Stimulated activated naive B cell treated with anti-CD40 and anti-IgM and Interleukin-4, amounts not matched to agents 10 μg/mL and 1 μg/mL and 100 μg/mL, for 72 hours (primary cell): ENCODE measurements around the gene LAMC2.

ENCODE experiments used
- ATAC-seq, 2 donors: fragments of 150-1000 bp; cut with Tn5 transposase; replicated peaks; 2 replicates each; pipeline ENCODE4 v1.10.0; 2021; ENCODE audit warnings: moderate library complexity in 1 of 2
- DNase-seq: peaks from one replicate; pipeline ENCODE4 v3.0.0; 2021
- H3K27ac Mint-ChIP-seq: one replicate; pipeline ENCODE4 v1.8.0; 2022; ENCODE audit warnings: mild to moderate bottlenecking, mixed read lengths
- H3K27me3 Mint-ChIP-seq, 2 donors: one replicate each; pipeline ENCODE4 v1.8.0; 2022; ENCODE audit warnings: mixed read lengths in 2 of 2
- H3K36me3 Mint-ChIP-seq, 2 donors: one replicate each; pipeline ENCODE4 v1.8.0; 2022; ENCODE audit warnings: mixed read lengths in 2 of 2, mild to moderate bottlenecking in 1 of 2
- H3K4me1 Mint-ChIP-seq, 2 donors: one replicate each; pipeline ENCODE4 v1.8.0; 2022; ENCODE audit warnings: mixed read lengths in 2 of 2, mild to moderate bottlenecking in 1 of 2
- H3K4me3 Mint-ChIP-seq, 2 donors: one replicate each; pipeline ENCODE4 v1.8.0; 2022; ENCODE audit warnings: mild to moderate bottlenecking in 2 of 2, mixed read lengths in 2 of 2, moderate library complexity in 1 of 2
- H3K9me3 Mint-ChIP-seq, 2 donors: one replicate each; pipeline ENCODE4 v1.8.0; 2022; ENCODE audit warnings: mixed read lengths in 2 of 2, mild to moderate bottlenecking in 1 of 2

The LAMC2 gene

GRCh38 chr1:183159960-183160359 is 26.1 kb upstream of the LAMC2 start:
- no peaks in the 10 kb centered on the region for H3K36me3 Mint-ChIP-seq
- no peak for DNase-seq

DNA sequence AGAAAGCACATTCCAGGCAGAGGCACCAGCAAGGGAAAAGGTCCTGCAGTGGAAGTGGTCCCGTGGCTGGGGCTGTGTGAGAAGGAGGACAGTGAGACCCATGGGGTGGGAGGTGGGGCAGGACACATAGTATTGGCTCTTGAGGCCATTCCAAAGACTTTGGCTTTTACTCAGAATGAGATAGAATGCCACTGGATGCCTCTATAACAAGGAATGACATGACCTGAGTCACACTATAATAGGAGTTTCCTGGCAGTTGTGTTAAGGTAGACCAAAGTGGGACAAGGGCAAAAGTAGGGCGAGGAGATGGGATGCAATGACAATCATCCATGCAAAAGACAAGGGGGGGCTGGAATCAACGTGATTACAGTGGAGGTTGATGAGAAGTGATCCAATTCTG is 24.7 kb upstream of the LAMC2 start:
- no peaks in the 10 kb centered on the region for H3K9me3 Mint-ChIP-seq
- no peaks in the 10 kb centered on the region for H3K4me1 Mint-ChIP-seq
- no peaks in the 10 kb centered on the region for H3K36me3 Mint-ChIP-seq
- no peaks in the 10 kb centered on the region for H3K27me3 Mint-ChIP-seq
- ATAC-seq (no peak), DNase-seq (no peak)
- no peak overlapping the region for H3K4me3 Mint-ChIP-seq
- no peak overlapping the region for H3K27ac Mint-ChIP-seq

More at GRCh38 chr1:183159960-183160359, 26.1 kb upstream of the LAMC2 start:
- H3K4me3 Mint-ChIP-seq, result no peak overlapping the region
- no peak overlapping the region for H3K27ac Mint-ChIP-seq
- no peaks in the 10 kb centered on the region for H3K27me3 Mint-ChIP-seq
- no peaks in the 10 kb centered on the region for H3K4me1 Mint-ChIP-seq
- H3K9me3 Mint-ChIP-seq, result no peaks in the 10 kb centered on the region
- ATAC-seq, result no peak

DNA sequence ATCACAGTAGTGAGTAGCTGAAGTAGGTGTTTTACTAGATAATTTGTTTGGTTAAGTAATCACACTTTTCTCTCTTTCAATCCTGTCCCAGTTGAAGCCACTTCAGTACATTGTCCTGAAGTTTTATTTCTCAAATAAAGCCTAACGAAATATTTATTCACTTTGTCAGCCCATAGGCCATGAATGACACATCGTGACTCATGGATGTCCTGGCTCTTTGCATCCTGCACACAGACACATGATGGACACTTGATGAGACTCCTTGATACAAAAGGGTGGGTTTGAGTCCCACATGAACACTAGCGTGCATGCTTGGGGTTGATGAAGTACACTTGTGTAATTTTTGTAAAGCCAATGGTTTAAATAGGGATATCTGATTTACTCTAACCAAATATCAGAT is 22.7 kb upstream of the LAMC2 start:
- no peaks in the 10 kb centered on the region for H3K36me3 Mint-ChIP-seq
- ATAC-seq, result no peak

DNA sequence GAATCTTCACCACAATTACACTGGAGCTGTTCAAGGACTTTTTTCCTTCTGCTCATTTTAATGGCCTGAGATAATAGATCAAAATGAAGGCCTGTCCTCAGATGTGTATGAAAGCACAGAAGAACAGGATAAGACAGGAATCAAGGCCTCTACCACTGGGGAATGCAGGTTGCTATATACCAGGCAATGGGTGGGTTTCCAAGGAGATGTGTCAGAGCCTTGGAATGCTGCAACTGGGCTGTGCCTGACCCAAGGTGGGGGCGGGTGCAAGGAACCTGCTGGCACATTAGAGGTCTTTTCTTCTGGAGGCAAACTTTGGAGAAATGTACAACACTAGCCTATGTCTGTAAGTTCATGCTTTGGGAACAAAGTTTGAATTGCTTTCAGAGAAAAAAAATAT is 21.7 kb upstream of the LAMC2 start:
- no peaks in the 10 kb centered on the region for H3K9me3 Mint-ChIP-seq
- no peak for DNase-seq

More for the DNA sequence above, 22.7 kb upstream of the LAMC2 start:
- H3K4me3 Mint-ChIP-seq, result no peak overlapping the region
- no peaks in the 10 kb centered on the region for H3K4me1 Mint-ChIP-seq
- no peak overlapping the region for H3K27ac Mint-ChIP-seq
- H3K27me3 Mint-ChIP-seq, result no peaks in the 10 kb centered on the region
- DNase-seq, result no peak
- H3K9me3 Mint-ChIP-seq, result no peaks in the 10 kb centered on the region

GRCh38 chr1:183164963-183165362 is 21.1 kb upstream of the LAMC2 start:
- no peak overlapping the region for H3K27ac Mint-ChIP-seq
- no peak overlapping the region for H3K4me3 Mint-ChIP-seq
- no peak for DNase-seq
- no peaks in the 10 kb centered on the region for H3K36me3 Mint-ChIP-seq
- ATAC-seq, result no peak
- no peaks in the 10 kb centered on the region for H3K27me3 Mint-ChIP-seq
- H3K9me3 Mint-ChIP-seq, result no peaks in the 10 kb centered on the region
- no peaks in the 10 kb centered on the region for H3K4me1 Mint-ChIP-seq

More for the DNA sequence above, 21.7 kb upstream of the LAMC2 start:
- H3K27me3 Mint-ChIP-seq, result no peaks in the 10 kb centered on the region
- no peaks in the 10 kb centered on the region for H3K36me3 Mint-ChIP-seq
- H3K4me1 Mint-ChIP-seq, result no peaks in the 10 kb centered on the region
- ATAC-seq, result no peak
- H3K4me3 Mint-ChIP-seq, result no peak overlapping the region
- H3K27ac Mint-ChIP-seq, result no peak overlapping the region

DNA sequence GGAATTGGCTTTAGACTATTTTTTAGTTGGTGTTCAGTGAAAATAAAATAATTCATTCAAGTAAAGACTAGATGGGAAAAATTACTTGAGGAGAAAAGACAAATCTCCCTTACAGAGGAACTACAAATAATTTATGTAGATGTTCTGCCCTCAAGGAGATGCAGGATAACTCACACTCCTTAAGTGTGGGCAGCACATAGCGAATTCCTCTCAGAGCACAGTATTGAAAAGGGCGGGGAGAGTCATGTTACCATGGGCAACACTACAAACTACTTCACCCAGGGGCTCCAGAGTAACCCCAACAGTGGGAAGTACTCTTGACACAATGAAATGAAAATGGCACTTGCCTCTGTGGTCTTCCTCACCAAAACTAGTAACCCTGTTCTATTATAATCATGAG is 20.6 kb upstream of the LAMC2 start:
- H3K36me3 Mint-ChIP-seq, result no peaks in the 10 kb centered on the region
- H3K4me3 Mint-ChIP-seq, result no peak overlapping the region
- H3K9me3 Mint-ChIP-seq, result no peaks in the 10 kb centered on the region
- no peaks in the 10 kb centered on the region for H3K4me1 Mint-ChIP-seq
- no peaks in the 10 kb centered on the region for H3K27me3 Mint-ChIP-seq
- ATAC-seq (no peak), DNase-seq (no peak)
- H3K27ac Mint-ChIP-seq, result no peak overlapping the region

DNA sequence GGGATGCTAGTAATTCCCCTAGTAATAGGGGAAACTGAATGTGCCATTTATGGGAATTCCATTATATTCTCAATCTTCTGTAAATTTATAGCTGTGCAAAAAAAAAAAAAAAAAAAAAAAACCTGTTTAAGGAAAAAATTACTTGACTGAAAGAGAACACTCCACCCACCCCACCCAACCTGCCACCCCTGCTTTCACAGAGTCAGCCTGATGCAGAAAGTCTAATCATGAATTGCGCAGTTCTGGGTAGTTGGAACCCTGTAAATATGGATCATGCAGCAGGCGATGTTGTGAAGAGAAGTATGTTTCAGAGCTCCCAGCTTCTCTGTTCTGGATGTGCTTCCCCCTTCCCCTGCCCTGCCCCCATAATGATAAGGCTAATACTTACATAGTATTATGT is 19.6 kb upstream of the LAMC2 start:
- H3K4me1 Mint-ChIP-seq, result no peaks in the 10 kb centered on the region
- DNase-seq (no peak), ATAC-seq (no peak)
- no peaks in the 10 kb centered on the region for H3K36me3 Mint-ChIP-seq
- no peak overlapping the region for H3K4me3 Mint-ChIP-seq
- H3K27ac Mint-ChIP-seq, result no peak overlapping the region
- peaks cover 0 to under 1% of the 10 kb centered on the region in 2 donors for H3K27me3 Mint-ChIP-seq
- H3K9me3 Mint-ChIP-seq, result no peaks in the 10 kb centered on the region

DNA sequence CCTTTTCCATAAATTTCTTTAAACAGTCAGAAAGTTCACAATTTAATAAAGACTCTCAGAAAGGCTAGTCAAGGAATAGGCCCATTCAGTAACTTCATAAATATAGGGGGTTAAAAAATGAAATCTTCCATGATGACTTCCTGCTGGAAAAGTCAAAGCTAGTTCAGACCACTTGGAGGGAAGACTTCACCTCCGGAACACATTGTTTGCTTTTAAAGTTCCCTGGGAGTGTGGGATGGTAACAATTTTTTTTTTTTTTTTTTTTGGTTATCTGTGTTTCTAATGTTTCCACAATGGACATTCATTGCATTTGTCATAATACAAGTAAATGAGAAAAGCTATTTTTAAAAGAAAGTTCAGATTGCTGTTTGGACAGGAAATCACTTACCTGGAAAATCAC is 18.4 kb upstream of the LAMC2 start:
- H3K27ac Mint-ChIP-seq, result no peak overlapping the region
- DNase-seq (no peak), ATAC-seq (no peak)
- no peaks in the 10 kb centered on the region for H3K36me3 Mint-ChIP-seq
- H3K4me3 Mint-ChIP-seq, result no peak overlapping the region
- no peaks in the 10 kb centered on the region for H3K9me3 Mint-ChIP-seq
- peaks cover 0 to 7% of the 10 kb centered on the region in 2 donors for H3K27me3 Mint-ChIP-seq
- no peaks in the 10 kb centered on the region for H3K4me1 Mint-ChIP-seq

- peaks cover 0 to 7% of the 10 kb centered on the region in 2 donors for H3K27me3 Mint-ChIP-seq
- no peak overlapping the region for H3K27ac Mint-ChIP-seq
- H3K9me3 Mint-ChIP-seq, result no peaks in the 10 kb centered on the region
- no peaks in the 10 kb centered on the region for H3K4me1 Mint-ChIP-seq
- no peak overlapping the region for H3K4me3 Mint-ChIP-seq
- no peaks in the 10 kb centered on the region for H3K36me3 Mint-ChIP-seq
- ATAC-seq (no peak), DNase-seq (no peak)
Measured at GRCh38 chr1:183168308-183168707, 17.8 kb upstream of the LAMC2 start.

GRCh38 chr1:183173828-183174227 is 12.2 kb upstream of the LAMC2 start:
- no peak overlapping the region for H3K27ac Mint-ChIP-seq
- H3K27me3 Mint-ChIP-seq, result peaks cover 6 to 15% of the 10 kb centered on the region in 2 donors
- H3K4me1 Mint-ChIP-seq, result no peaks in the 10 kb centered on the region
- no peaks in the 10 kb centered on the region for H3K36me3 Mint-ChIP-seq
- peaks cover 2 to 3% of the 10 kb centered on the region in 2 donors for H3K9me3 Mint-ChIP-seq
- DNase-seq (no peak), ATAC-seq (no peak)
- no peak overlapping the region for H3K4me3 Mint-ChIP-seq

- no peak for DNase-seq
- H3K4me3 Mint-ChIP-seq, result no peak overlapping the region
- no peak for ATAC-seq
Measured at GRCh38 chr1:183175631-183176030, 10.4 kb upstream of the LAMC2 start.

DNA sequence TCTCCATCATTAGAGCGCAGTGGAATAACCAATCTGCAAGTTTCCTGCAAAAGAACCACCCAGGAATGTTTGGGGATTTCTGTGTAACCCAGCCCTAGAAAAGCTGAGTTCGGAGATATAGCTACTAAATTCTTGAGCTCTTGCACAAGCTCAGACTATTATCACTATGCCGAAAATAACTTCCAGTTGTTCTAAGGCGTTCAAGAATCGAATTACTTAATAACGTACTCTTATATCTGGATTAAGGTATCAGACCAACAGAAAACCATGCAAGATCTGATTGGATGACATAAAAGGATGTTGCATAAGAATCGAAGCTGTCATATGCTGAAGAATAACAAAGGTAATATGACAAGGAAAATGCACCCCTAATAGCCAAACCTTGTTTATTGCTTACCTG is 7.5 kb upstream of the LAMC2 start:
- no peak overlapping the region for H3K27ac Mint-ChIP-seq
- peaks cover 4 to 10% of the 10 kb centered on the region in 2 donors for H3K4me1 Mint-ChIP-seq
- peaks cover 2 to 3% of the 10 kb centered on the region in 2 donors for H3K9me3 Mint-ChIP-seq
- DNase-seq (no peak), ATAC-seq (no peak)
- H3K4me3 Mint-ChIP-seq, result no peak overlapping the region
- H3K27me3 Mint-ChIP-seq, result peaks cover 6 to 7% of the 10 kb centered on the region in 2 donors
- no peaks in the 10 kb centered on the region for H3K36me3 Mint-ChIP-seq

More at GRCh38 chr1:183175631-183176030, 10.4 kb upstream of the LAMC2 start:
- H3K9me3 Mint-ChIP-seq, result peaks cover 2 to 3% of the 10 kb centered on the region in 2 donors
- H3K27me3 Mint-ChIP-seq, result peaks cover 6 to 15% of the 10 kb centered on the region in 2 donors
- no peaks in the 10 kb centered on the region for H3K36me3 Mint-ChIP-seq
- peaks cover 1 to 4% of the 10 kb centered on the region in 2 donors for H3K4me1 Mint-ChIP-seq
- no peak overlapping the region for H3K27ac Mint-ChIP-seq

DNA sequence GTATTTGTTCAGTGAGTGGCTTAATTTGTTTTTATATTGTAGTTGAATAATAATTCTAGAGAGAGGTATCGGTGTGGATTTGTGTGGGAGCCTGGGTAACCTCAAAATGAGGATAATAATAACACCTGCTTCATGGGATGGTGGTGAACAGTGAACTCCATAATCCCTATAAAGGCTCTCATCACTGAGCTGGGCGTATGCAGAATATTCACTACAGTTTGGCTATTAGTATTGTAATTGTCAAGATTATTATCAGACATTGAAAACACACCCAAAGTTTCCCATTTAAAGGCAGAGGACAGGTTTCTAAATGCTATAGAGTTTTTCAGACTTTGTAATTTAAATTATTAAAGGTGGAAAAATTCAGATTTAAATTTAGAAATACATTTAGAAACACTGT is 7.0 kb upstream of the LAMC2 start:
- Mint-ChIP-seq H3K27me3 (peaks cover 6 to 7% of the 10 kb centered on the region in 2 donors), H3K27ac (no peak overlapping the region), H3K4me1 (peaks cover 4 to 10% of the 10 kb centered on the region in 2 donors), H3K36me3 (no peaks in the 10 kb centered on the region), H3K9me3 (peaks cover 2 to 3% of the 10 kb centered on the region in 2 donors), H3K4me3 (no peak overlapping the region)
- DNase-seq (no peak), ATAC-seq (no peak)

DNA sequence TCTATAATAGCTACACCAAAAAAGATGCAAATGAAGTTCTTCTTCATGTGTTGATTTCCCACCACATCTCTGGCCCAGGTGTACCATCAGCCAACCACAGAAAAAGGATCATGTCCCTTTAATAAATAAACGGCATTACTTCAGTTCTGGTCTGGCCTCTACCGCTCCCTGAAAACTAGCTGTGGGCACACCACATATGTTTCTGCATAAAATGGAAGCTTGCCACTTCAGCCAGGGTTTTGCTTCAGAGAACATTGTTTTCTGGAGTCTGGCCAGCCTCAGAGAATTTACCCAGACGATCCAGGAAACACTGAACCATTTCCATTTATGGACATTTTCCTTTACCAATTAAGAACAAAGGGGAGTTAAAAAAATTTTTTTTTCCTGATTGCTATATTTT is 5.8 kb upstream of the LAMC2 start:
- ATAC-seq (peak in 1 of 2 donors; percentile 23), DNase-seq (no peak)
- H3K4me3 Mint-ChIP-seq, result no peak overlapping the region
- no peak overlapping the region for H3K27ac Mint-ChIP-seq
- H3K9me3 Mint-ChIP-seq, result no peaks in the 10 kb centered on the region
- no peaks in the 10 kb centered on the region for H3K36me3 Mint-ChIP-seq
- peaks cover 4 to 10% of the 10 kb centered on the region in 2 donors for H3K4me1 Mint-ChIP-seq
- H3K27me3 Mint-ChIP-seq, result peaks cover 0 to 2% of the 10 kb centered on the region in 2 donors

DNA sequence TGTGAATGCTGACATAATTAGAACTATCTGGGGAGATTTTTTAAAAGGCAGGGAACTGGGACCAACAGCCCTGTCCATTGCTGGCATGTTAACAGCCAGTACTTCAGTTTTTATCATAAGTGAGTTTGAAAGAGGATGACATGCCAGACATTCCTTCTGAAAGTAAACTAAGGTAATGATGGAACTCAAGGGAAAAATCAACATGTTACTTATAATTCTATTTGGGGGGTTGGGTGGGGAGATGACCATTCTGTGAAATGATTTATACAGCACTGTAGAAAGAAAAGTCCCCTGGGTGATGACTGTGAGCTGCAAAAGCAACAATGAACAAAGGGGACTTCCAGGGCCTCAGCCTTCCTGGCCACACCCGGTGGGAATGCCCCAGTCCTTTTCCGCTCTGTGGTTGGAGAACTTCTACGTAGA is 5.4 kb upstream of the LAMC2 start:
- H3K27ac Mint-ChIP-seq, result no peak overlapping the region
- H3K9me3 Mint-ChIP-seq, result no peaks in the 10 kb centered on the region
- H3K27me3 Mint-ChIP-seq, result peaks cover 4 to 6% of the 10 kb centered on the region in 2 donors
- peak; percentile 75 to 88 for ATAC-seq
- H3K4me3 Mint-ChIP-seq, result no peak overlapping the region
- peaks cover 4 to 12% of the 10 kb centered on the region in 2 donors for H3K4me1 Mint-ChIP-seq
- H3K36me3 Mint-ChIP-seq, result no peaks in the 10 kb centered on the region
- DNase-seq, result peak; percentile 11

GRCh38 chr1:183186841-183187240 is 777 bp downstream of the LAMC2 start:
- Mint-ChIP-seq H3K27ac (no peak overlapping the region), H3K36me3 (no peaks in the 10 kb centered on the region), H3K4me3 (peak overlapping the region in 1 of 2 donors; percentile 80), H3K4me1 (peaks cover 2 to 11% of the 10 kb centered on the region in 2 donors), H3K27me3 (peaks cover 34 to 35% of the 10 kb centered on the region in 2 donors), H3K9me3 (no peaks in the 10 kb centered on the region)
- no peak for ATAC-seq
- DNase-seq, result no peak
